Measurements from ENCODE around the gene HSDL1. TPM values are rescaled to one million over a fixed set of nuclear protein-coding genes. Genes with fewer than 3 reads are reported as not detected.
A peak's percentile ranks its signal among the peaks of the same experiment; 100 is the strongest.

HSDL1 gene
- total RNA-seq, 1 donor, result 18.1 TPM

GRCh38 chr16:84176192-84177053 lies 31.4 kb upstream of the HSDL1 start:
- no peaks in the 10 kb centered on the region for H3K27me3 ChIP-seq (ENCODE audit: insufficient read depth, low read length)
- TF ChIP-seq, protein P1, sequence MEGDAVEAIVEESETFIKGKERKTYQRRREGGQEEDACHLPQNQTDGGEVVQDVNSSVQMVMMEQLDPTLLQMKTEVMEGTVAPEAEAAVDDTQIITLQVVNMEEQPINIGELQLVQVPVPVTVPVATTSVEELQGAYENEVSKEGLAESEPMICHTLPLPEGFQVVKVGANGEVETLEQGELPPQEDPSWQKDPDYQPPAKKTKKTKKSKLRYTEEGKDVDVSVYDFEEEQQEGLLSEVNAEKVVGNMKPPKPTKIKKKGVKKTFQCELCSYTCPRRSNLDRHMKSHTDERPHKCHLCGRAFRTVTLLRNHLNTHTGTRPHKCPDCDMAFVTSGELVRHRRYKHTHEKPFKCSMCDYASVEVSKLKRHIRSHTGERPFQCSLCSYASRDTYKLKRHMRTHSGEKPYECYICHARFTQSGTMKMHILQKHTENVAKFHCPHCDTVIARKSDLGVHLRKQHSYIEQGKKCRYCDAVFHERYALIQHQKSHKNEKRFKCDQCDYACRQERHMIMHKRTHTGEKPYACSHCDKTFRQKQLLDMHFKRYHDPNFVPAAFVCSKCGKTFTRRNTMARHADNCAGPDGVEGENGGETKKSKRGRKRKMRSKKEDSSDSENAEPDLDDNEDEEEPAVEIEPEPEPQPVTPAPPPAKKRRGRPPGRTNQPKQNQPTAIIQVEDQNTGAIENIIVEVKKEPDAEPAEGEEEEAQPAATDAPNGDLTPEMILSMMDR (IDR thresholded peaks at IDR 0.05; ENCODE audit: extremely low read depth, low read depth, low read length), result no peak
- peaks cover 9% of the 10 kb centered on the region for H4K20me1 ChIP-seq (ENCODE audit: insufficient read depth, low read length)
- H3K27ac ChIP-seq (ENCODE audit: low read depth, low read length), result peak overlapping the region; percentile 48
- peak; percentile 49 for DNase-seq (ENCODE audit: insufficient read length, low spot score, missing footprints)
- no peaks in the 10 kb centered on the region for H3K79me2 ChIP-seq (ENCODE audit: insufficient read depth, low read length)
- H3K36me3 ChIP-seq (ENCODE audit: insufficient read depth, low read length), result peaks cover 12% of the 10 kb centered on the region
- peak overlapping the region; percentile 45 for H3K4me2 ChIP-seq (ENCODE audit: insufficient read depth, low read length)
- H3K9me3 ChIP-seq (ENCODE audit: low read depth, low read length), result no peaks in the 10 kb centered on the region
- no peak overlapping the region for H3K4me3 ChIP-seq (ENCODE audit: insufficient read depth, low read length)
- H2AFZ ChIP-seq (ENCODE audit: low read length), result no peak overlapping the region
- peaks cover 23% of the 10 kb centered on the region for H3K4me1 ChIP-seq (ENCODE audit: insufficient read depth, low read length)

DNA sequence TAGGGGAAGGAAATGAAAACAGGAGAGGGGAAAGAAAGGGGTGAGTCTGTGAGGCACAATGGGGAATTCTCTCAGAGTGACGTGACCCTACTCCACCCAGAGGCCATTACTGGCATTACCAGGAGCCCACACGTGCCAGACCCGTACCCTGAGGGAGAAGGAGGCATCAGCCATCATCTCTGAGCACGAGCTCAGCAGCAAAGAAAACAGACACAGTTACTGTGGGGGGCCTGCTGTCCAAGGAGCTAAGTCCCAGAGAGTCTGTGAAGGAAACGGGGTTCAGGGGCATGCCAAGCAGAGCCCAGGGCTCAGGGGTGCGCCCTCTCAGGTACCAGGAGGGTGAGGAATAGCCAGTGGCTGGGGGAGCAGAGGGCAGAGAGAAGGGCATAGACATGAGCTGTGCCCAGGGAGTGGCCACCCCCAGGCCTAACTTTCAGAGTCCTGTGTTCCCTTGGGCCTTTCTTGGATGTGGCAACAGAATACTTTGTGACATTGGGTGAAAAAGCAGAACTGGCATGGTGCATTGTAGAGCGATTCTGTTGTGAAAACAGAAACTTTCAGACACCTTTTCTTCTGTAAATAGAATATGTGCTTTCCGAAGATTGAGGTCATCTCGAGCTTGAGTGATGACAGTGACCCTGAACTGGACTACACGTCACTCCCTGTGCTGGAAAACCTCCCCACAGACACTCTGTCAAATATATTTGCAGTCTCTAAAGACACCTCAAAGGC lies 30.5 kb upstream of the HSDL1 start:
- Histone ChIP-seq H4K20me1 (ENCODE audit: insufficient read depth, low read length) (peaks cover 9% of the 10 kb centered on the region), H2AFZ (ENCODE audit: low read length) (no peak overlapping the region), H3K36me3 (ENCODE audit: insufficient read depth, low read length) (peaks cover 5% of the 10 kb centered on the region), H3K4me1 (ENCODE audit: insufficient read depth, low read length) (peaks cover 23% of the 10 kb centered on the region), H3K4me2 (ENCODE audit: insufficient read depth, low read length) (peak overlapping the region; percentile 6), H3K27ac (ENCODE audit: low read depth, low read length) (no peak overlapping the region), H3K4me3 (ENCODE audit: insufficient read depth, low read length) (no peak overlapping the region), H3K9me3 (ENCODE audit: low read depth, low read length) (no peaks in the 10 kb centered on the region), H3K27me3 (ENCODE audit: insufficient read depth, low read length) (no peaks in the 10 kb centered on the region), H3K79me2 (ENCODE audit: insufficient read depth, low read length) (no peaks in the 10 kb centered on the region)
- DNase-seq (ENCODE audit: insufficient read length, low spot score, missing footprints), result peak; percentile 93
- TF ChIP-seq, protein P1 (IDR thresholded peaks at IDR 0.05; ENCODE audit: extremely low read depth, low read depth, low read length), result peak; percentile 89

GRCh38 chr16:84174396-84174795 lies 29.4 kb upstream of the HSDL1 start:
- Histone ChIP-seq H3K4me1 (ENCODE audit: insufficient read depth, low read length) (peaks cover 23% of the 10 kb centered on the region), H3K4me3 (ENCODE audit: insufficient read depth, low read length) (no peak overlapping the region), H2AFZ (ENCODE audit: low read length) (no peak overlapping the region), H3K27me3 (ENCODE audit: insufficient read depth, low read length) (no peaks in the 10 kb centered on the region), H3K36me3 (ENCODE audit: insufficient read depth, low read length) (peaks cover 5% of the 10 kb centered on the region), H3K79me2 (ENCODE audit: insufficient read depth, low read length) (no peaks in the 10 kb centered on the region), H4K20me1 (ENCODE audit: insufficient read depth, low read length) (peaks cover 9% of the 10 kb centered on the region), H3K9me3 (ENCODE audit: low read depth, low read length) (no peaks in the 10 kb centered on the region), H3K4me2 (ENCODE audit: insufficient read depth, low read length) (no peak overlapping the region), H3K27ac (ENCODE audit: low read depth, low read length) (no peak overlapping the region)
- TF ChIP-seq, protein P1 (IDR thresholded peaks at IDR 0.05; ENCODE audit: extremely low read depth, low read depth, low read length), result no peak
- no peak for DNase-seq (ENCODE audit: insufficient read length, low spot score, missing footprints)

DNA sequence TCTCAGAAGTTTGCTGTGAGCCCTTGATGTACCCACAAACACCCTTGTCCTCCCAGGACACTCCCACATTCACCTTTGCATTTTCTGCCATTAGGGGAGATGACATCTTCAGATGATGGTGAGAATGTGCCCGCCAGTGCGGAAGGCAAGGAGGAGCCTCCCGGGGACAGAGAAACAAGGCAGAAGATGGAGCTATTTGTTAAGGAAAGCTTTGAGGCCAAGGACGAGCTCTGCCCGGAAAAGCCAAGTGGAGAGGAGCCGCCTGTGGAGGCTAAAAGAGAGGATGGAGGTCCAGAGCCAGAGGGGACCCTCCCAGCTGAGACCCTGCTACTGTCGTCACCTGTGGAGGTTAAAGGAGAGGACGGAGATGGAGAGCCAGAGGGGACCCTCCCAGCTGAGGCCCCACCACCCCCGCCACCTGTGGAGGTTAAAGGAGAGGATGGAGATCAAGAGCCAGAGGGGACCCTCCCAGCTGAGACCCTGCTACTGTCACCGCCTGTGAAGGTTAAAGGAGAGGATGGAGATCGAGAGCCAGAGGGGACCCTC lies 24.9 kb upstream of the HSDL1 start:
- no peaks in the 10 kb centered on the region for H3K36me3 ChIP-seq (ENCODE audit: insufficient read depth, low read length)
- no peaks in the 10 kb centered on the region for H4K20me1 ChIP-seq (ENCODE audit: insufficient read depth, low read length)
- TF ChIP-seq, protein P1 (IDR thresholded peaks at IDR 0.05; ENCODE audit: extremely low read depth, low read depth, low read length), result no peak
- H3K4me1 ChIP-seq (ENCODE audit: insufficient read depth, low read length), result no peaks in the 10 kb centered on the region
- H3K27ac ChIP-seq (ENCODE audit: low read depth, low read length), result no peak overlapping the region
- no peak overlapping the region for H3K4me2 ChIP-seq (ENCODE audit: insufficient read depth, low read length)
- DNase-seq (ENCODE audit: insufficient read length, low spot score, missing footprints), result no peak
- no peak overlapping the region for H2AFZ ChIP-seq (ENCODE audit: low read length)
- H3K9me3 ChIP-seq (ENCODE audit: low read depth, low read length), result no peaks in the 10 kb centered on the region
- H3K79me2 ChIP-seq (ENCODE audit: insufficient read depth, low read length), result no peaks in the 10 kb centered on the region
- H3K27me3 ChIP-seq (ENCODE audit: insufficient read depth, low read length), result peaks cover 27% of the 10 kb centered on the region
- no peak overlapping the region for H3K4me3 ChIP-seq (ENCODE audit: insufficient read depth, low read length)
